ENCODE measurements around the gene KCNJ5. TPM values are rescaled to one million over a fixed set of nuclear protein-coding genes. Genes with fewer than 3 reads are reported as not detected.
A peak's percentile ranks its signal among the peaks of the same experiment; 100 is the strongest.

KCNJ5 gene
- total RNA-seq, 1 experiment from 2014 or later: not detected

DNA sequence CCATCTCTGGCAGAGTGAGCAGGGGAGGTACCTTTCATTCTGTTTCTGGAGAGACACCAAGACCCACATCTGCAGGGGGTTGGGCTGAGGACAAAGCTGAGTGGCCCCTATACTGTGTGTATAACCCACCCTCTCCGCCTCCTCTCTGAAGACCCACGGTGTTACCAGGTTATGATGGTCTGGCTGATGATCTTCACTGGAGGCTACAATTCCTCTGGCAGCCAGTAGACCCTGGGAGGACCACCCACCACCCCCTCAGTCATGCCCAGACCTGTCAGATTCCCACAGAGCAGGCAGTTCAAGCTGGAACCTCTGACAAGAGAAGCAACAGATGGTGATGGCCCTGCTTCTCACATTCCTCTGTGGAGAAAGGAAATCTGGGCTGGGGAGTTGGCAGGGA lies 12.7 kb upstream of the KCNJ5 start:
- Mint-ChIP-seq H3K9me3 (ENCODE audit: unreplicated experiment) (no peaks in the 10 kb centered on the region), H3K27ac (ENCODE audit: unreplicated experiment) (no peak overlapping the region), H3K4me3 (ENCODE audit: unreplicated experiment) (no peak overlapping the region), H3K4me1 (ENCODE audit: low read depth, unreplicated experiment) (no peaks in the 10 kb centered on the region), H3K27me3 (ENCODE audit: insufficient read depth, unreplicated experiment) (peaks cover 27% of the 10 kb centered on the region), H3K36me3 (ENCODE audit: insufficient read depth, unreplicated experiment) (no peaks in the 10 kb centered on the region)
- intact Hi-C loops (cut with micrococcal nuclease; ENCODE audit: unreplicated experiment): no loop called here
- Histone ChIP-seq H3K36me3 (ENCODE audit: control insufficient read depth, insufficient read depth, low read length) (no peaks in the 10 kb centered on the region), H3K27me3 (replicated peaks; ENCODE audit: control insufficient read depth, insufficient read depth, low read length) (peaks cover 5% of the 10 kb centered on the region; the same call in 1 of the 2 replicates), H3K4me3 (ENCODE audit: low read depth, low read length) (no peak overlapping the region), H3K4me1 (no peaks in the 10 kb centered on the region), H3K9me3 (no peaks in the 10 kb centered on the region)
- BruUV-seq (replicated peaks): no TSS peak
- peak in 1 of 2 experiments; percentile 31 for DNase-seq
- POLR2A ChIA-PET: no interaction called here
- CTCF ChIA-PET: interaction anchor here (1.0 kb wide), 1 partner anchor 28 kb away, joined by 9 read pairs; no protein-coding TSS in a partner anchor
- TF ChIP-seq, protein P1, sequence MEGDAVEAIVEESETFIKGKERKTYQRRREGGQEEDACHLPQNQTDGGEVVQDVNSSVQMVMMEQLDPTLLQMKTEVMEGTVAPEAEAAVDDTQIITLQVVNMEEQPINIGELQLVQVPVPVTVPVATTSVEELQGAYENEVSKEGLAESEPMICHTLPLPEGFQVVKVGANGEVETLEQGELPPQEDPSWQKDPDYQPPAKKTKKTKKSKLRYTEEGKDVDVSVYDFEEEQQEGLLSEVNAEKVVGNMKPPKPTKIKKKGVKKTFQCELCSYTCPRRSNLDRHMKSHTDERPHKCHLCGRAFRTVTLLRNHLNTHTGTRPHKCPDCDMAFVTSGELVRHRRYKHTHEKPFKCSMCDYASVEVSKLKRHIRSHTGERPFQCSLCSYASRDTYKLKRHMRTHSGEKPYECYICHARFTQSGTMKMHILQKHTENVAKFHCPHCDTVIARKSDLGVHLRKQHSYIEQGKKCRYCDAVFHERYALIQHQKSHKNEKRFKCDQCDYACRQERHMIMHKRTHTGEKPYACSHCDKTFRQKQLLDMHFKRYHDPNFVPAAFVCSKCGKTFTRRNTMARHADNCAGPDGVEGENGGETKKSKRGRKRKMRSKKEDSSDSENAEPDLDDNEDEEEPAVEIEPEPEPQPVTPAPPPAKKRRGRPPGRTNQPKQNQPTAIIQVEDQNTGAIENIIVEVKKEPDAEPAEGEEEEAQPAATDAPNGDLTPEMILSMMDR (IDR thresholded peaks at IDR 0.05; ENCODE audit: insufficient read depth in 1 of 2, low read depth in 1 of 2, low read length in 1 of 2, severe bottlenecking in 1 of 2, unreplicated experiment in 1 of 2): no peak

DNA sequence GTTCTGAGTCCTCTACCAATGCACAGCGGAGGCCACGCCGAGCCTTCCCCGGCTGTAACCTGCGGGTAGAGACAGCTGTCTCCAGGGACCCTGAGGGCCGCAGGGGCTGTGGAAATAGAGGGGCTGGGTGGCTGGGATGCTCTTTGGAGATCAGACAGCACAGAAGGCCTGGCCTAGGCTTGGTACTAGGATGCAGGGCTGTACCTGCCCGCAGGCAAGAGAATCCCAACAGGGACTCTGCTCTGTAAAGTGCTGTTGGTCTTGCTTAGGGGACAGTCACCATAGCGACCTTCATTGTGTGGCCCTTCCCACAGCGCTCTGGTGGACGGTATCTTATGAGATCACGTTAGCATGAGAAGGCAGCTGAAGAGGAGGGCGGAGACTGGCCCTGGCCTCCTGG lies 11.3 kb upstream of the KCNJ5 start:
- Mint-ChIP-seq H3K36me3 (ENCODE audit: insufficient read depth, unreplicated experiment) (no peaks in the 10 kb centered on the region), H3K27ac (ENCODE audit: unreplicated experiment) (no peak overlapping the region), H3K4me3 (ENCODE audit: unreplicated experiment) (no peak overlapping the region), H3K4me1 (ENCODE audit: low read depth, unreplicated experiment) (no peaks in the 10 kb centered on the region), H3K27me3 (ENCODE audit: insufficient read depth, unreplicated experiment) (peaks cover 25% of the 10 kb centered on the region), H3K9me3 (ENCODE audit: unreplicated experiment) (no peaks in the 10 kb centered on the region)
- peaks cover 5% of the 10 kb centered on the region; the same call in 1 of the 2 replicates for H3K27me3 ChIP-seq (replicated peaks; ENCODE audit: control insufficient read depth, insufficient read depth, low read length)
- TF ChIP-seq, protein P1 (IDR thresholded peaks at IDR 0.05; ENCODE audit: insufficient read depth in 1 of 2, low read depth in 1 of 2, low read length in 1 of 2, severe bottlenecking in 1 of 2, unreplicated experiment in 1 of 2): no peak
- H3K36me3 ChIP-seq (ENCODE audit: control insufficient read depth, insufficient read depth, low read length): no peaks in the 10 kb centered on the region
- DNase-seq: peak in 1 of 2 experiments; percentile 28
- intact Hi-C loops (cut with micrococcal nuclease; ENCODE audit: unreplicated experiment): loop anchor here (5.0 kb wide), 1 partner anchor 482 kb away; no protein-coding TSS in a partner anchor
- H3K4me3 ChIP-seq (ENCODE audit: low read depth, low read length): no peak overlapping the region
- ChIA-PET CTCF (interaction anchor here (1.3 kb wide), 1 partner anchor 69 kb away, joined by 3 read pairs; no protein-coding TSS in a partner anchor), POLR2A (no interaction called here)
- H3K9me3 ChIP-seq: no peaks in the 10 kb centered on the region
- no TSS peak for BruUV-seq (replicated peaks)
- no peaks in the 10 kb centered on the region for H3K4me1 ChIP-seq

DNA sequence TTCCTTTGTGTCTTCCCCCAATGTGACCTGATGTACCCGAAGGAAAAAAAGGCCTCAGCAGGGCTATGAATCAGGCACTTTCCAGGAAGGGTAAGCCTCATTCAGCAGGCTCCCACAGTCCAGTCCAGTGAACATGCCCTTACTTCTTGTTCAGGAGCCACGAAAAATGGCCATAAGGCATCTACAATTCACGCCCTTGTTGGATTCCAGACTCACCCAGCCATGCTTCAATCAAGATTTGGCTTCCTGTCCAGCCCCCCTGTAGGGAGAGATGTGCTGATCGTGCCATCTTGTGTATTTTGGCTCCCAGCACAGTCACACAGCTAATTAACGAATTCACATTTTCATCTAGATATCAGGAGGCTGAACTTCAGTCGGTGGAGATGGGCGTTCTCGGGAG lies 9.9 kb upstream of the KCNJ5 start:
- intact Hi-C loops (cut with micrococcal nuclease; ENCODE audit: unreplicated experiment): loop anchor here (5.0 kb wide), 1 partner anchor 481 kb away; no protein-coding TSS in a partner anchor
- Mint-ChIP-seq H3K4me1 (ENCODE audit: low read depth, unreplicated experiment) (no peaks in the 10 kb centered on the region), H3K9me3 (ENCODE audit: unreplicated experiment) (no peaks in the 10 kb centered on the region), H3K36me3 (ENCODE audit: insufficient read depth, unreplicated experiment) (no peaks in the 10 kb centered on the region), H3K27me3 (ENCODE audit: insufficient read depth, unreplicated experiment) (peaks cover 28% of the 10 kb centered on the region), H3K27ac (ENCODE audit: unreplicated experiment) (no peak overlapping the region), H3K4me3 (ENCODE audit: unreplicated experiment) (no peak overlapping the region)
- H3K4me1 ChIP-seq: no peaks in the 10 kb centered on the region
- H3K36me3 ChIP-seq (ENCODE audit: control insufficient read depth, insufficient read depth, low read length): no peaks in the 10 kb centered on the region
- BruUV-seq (replicated peaks): no TSS peak
- no peak for DNase-seq
- POLR2A ChIA-PET: no interaction called here
- peaks cover 5% of the 10 kb centered on the region; the same call in 1 of the 2 replicates for H3K27me3 ChIP-seq (replicated peaks; ENCODE audit: control insufficient read depth, insufficient read depth, low read length)
- CTCF ChIA-PET: interaction anchor here (0.9 to 2.7 kb wide), 6 partner anchors 10 to 76 kb away, joined by 3 to 13 read pairs (median 3); partner anchors contain the start of gene KCNJ5
- H3K4me3 ChIP-seq (ENCODE audit: low read depth, low read length): no peak overlapping the region
- TF ChIP-seq, protein P1 (IDR thresholded peaks at IDR 0.05; ENCODE audit: insufficient read depth in 1 of 2, low read depth in 1 of 2, low read length in 1 of 2, severe bottlenecking in 1 of 2, unreplicated experiment in 1 of 2): peak in 1 of 2 experiments; percentile 2
- no peaks in the 10 kb centered on the region for H3K9me3 ChIP-seq
